Activated T-cell treated with anti-CD3 and anti-CD28 coated beads for 24 hours (primary cell): ENCODE results near the gene TENM4.
"Not testable (repeated sequence)": the region's sequence is repeated elsewhere in the genome, so short reads cannot be mapped to it uniquely, and the experiment has no call there.

Experiments
- DNase-seq: peaks from one replicate; pipeline ENCODE4 v3.0.0-alpha.2; 2020; ENCODE audit warnings: low read depth

Gene TENM4

DNA sequence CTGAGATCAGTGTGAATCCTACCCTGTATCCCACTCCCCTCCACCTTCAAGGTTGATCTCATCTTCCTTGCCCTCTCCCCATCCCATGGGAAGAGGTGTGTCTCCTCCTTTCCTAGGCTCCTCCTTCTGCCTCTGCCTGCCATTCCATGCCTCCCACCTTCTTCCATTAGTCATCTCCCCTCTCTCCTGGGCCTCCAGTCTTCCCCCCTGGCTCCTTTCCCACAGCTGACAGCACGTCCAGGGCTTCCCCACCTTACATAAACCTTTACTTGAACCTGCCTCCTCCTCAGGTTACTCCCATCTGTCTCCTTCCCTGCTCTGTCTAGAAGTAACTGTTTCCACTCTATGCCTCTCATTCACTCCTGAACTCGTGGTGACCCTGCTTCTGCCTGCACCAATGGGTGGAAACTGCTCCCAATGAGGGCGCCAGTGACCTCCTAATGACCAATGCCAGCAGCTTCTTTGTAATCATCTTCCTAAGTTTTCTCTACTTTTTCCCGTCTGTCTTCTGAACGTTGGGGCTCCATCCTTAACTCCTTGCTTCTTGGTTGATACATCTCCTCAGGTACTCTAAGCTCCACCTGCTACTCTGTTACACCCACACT is 599.3 kb downstream of the TENM4 start:
- no peak for DNase-seq

DNA sequence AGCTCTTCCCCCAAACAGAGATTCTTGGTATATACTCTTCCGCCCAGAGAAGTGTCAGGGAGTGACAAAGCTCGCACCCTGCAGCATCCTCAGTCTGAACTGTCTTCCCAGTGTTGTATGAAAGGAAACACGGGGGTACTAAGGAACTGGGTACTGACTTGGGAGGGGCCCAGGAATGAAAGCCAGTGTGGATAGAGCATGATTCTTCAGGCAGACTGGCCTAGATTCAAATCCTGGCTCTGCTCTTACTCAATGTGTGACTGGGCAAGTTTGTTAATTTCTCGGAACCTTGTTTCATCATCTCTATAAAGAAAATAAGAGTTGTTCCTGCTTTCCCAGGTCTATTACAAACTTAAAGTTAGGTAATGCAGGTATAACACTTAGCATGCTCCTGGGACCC is 600.2 kb downstream of the TENM4 start:
- no peak for DNase-seq

DNA sequence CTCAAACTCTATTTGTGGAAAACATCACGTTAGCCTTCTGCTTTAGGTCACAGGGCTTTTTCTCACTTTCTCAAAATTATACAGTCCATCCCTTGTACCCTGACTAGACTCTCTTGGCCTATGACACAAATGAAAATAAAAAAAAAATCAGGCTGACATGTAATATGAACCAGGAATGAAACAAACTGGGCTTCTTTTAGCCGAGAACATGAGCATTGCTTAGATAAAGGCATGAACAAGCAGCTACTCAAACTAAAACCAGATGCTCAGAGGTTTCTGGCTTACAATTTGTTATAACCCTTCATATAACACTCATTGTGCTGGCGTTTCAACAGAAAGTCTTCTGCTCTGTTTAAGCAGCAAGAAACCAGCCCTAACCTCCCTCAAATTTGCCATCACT is 600.6 kb downstream of the TENM4 start:
- no peak for DNase-seq

DNA sequence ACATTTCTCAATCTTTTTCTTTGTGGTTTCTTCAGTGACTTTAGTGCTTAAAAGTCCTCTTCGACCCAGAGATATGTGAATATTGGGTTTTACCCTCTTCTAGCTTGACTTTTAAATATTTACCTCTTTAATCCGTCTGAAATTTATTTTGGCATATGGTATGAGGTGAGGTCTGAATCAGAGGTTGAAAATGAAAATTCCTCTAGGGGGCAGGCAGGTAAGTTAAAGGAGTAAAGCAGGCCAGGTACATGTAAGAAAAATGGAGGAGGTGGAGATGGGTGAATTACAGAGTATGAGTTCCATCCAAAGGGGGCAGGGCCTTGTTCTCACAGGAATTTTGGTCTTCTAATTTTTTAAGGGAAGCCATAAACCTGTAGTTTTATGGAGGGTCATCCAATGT is 602.4 kb downstream of the TENM4 start:
- DNase-seq, result no peak

DNA sequence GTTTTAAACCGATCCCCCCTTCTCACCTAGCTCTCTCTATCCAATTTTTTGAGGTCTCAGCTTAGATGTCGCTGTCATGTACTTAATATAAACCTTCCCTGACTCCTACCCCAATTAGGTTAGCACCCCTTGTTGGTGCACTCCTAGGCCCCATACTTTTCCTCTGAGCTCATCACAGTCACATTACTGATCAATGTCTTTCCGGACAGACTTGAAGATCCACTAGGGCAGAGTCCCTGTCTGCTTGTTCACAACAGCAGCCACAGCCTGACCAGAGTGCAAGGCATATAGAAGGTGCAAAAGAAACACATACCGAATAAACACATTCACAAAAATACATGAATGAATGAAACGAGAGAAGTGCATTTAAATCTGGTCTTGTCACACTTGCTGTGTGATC is 605.2 kb downstream of the TENM4 start:
- no peak for DNase-seq

DNA sequence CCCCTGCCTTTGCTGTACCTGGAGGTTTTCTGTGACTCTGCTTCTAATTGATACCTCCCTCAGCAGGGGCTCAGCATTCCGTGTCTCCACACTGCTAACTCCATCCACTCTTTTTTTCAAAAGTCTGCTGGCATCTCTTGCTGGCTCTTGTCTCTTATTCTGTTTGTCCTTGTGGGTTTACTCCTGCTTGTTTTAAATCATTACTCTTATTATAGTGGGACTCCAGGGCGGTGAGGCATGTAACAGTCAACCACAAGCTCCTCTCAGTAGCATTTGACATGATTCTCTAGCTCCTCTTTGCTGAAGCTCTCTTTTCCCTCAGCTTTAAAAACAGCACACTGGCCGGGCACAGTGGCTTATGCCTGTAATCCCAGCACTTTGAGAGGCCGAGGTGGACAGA is 605.9 kb downstream of the TENM4 start:
- DNase-seq, result no peak

DNA sequence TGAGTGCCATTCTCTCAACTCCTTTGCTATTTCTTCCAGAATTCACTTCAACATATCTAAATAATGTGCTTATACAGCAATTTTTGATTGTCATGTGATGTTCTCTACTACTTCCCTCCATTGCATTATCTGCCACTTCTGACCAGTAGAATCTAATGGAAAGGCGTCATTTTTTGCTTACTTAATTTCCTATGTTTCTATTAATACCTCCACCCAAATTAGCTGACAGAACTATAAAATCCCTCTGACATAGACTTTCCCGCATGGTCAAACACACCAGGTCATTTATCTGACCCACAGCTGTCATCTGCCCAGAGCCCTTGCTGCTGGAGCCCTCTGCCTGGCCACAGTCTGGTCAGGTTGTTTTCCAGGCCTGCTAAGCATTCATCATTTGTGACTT is 607.6 kb downstream of the TENM4 start:
- DNase-seq, result no peak

DNA sequence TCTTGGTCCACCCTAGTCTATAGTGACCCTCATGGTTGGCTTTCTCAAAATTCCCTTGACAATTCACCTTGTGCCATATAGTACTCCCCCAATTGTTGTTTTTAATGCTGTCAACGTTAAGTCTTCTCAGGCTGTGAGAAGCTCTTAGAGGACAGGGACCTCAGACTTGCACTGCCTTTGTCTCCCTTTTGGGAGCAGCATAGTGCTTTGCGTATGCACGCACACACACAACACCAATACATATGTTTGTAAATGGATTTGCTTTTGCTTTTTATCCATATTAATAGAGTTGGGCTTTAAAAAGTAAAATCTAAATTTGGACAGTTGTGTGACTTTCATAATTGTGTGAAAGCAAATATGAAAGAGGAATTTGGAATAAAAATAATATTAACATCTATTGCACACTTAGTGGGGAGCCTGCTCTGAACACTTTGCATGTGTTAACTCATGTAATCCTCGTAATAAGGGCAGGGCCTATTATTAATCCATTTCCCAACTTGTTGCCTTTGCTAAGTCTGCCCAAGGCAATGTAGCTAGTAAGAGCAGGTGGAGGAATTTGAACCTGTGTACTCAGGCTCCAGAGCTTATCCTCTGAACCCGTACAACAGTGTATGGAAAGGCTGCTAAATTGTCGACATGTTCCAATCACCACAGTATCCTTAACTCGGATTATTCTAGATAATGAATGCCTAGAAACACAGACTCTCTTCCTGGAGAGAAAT is 608.4 kb downstream of the TENM4 start:
- DNase-seq, result no peak

DNA sequence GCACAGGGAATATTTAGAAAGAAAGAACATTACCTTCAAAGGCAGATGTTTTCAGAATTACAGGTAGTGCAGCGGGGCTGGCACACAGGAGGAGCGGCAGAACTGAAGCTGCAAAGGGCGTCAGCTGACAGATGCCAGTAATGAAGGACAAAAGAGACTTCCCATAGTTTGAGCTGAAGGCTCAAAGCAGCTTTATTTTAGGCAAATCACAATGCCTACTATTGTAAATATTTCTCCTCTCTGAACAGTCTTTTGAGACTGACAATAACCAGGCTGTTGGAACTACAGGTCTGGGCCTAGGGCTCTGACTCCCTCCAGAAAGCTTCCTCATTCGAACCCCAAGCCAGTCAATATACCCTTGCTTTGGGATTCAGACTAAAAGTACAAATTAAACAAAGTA is 609.3 kb downstream of the TENM4 start:
- DNase-seq, result no peak

DNA sequence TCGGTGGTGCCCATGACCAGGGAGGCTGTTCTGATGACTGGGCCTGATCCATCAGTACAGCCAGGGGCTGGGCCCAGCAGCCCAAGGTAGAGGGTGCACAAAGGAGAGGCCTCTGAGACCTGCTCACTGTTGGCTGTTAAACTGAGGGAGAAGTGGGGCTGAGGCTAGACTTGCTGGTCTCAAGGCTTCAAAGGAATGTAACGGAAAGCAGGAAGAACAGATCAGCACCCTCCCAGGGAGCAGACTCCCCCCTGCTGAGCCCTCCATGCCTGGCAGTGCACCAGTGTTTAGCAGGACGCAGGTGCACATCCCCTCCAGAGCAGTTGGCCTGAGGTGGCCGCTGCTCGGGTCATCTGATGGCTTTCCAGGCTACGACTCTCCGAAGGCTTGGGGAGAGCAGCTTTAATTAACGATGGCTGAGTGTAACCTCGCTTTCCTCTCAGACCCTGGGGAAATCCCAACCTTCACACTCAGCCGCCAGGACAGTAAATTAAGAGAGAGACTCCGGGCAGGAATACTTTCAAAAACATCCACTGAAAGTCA is 610.5 kb downstream of the TENM4 start:
- no peak for DNase-seq

DNA sequence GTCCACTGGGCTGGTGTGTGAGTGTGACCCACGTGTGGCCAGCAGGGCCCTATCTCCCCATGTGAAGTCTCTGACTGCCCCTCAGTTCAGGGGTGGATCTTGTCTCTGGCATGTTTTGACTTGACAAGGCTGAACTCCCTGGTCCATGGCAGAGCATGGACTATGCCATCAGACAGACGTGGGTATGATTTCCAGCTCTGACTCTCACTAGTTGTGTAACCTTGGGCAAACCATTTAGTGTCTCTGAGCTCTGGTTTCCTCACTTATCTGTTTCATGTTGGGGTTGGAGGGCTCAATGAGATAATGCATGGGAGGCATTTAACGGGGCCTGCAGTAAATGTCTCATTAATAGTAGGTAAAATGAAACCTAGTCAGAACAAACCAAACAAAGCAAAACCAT is 611.7 kb downstream of the TENM4 start:
- no peak for DNase-seq

DNA sequence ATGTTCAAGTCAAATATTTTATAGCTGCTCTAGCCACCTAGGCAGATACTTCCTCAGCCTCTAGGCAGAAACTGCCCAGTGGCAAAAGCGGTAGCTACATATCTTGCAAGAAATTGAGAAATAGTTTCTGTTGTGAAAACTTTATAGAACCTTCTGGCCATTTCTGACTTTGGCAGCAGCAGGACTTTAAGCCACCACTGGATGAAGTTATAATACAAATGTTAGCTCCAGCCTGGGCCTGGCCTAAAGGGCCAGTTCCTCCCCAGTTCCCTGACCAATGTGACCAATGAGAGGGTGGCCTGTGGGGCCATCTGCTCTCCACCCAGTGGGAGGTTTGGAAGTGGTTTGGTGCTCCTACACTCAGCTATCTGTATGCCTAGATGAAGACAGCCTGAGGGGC is 612.2 kb downstream of the TENM4 start:
- no peak for DNase-seq

DNA sequence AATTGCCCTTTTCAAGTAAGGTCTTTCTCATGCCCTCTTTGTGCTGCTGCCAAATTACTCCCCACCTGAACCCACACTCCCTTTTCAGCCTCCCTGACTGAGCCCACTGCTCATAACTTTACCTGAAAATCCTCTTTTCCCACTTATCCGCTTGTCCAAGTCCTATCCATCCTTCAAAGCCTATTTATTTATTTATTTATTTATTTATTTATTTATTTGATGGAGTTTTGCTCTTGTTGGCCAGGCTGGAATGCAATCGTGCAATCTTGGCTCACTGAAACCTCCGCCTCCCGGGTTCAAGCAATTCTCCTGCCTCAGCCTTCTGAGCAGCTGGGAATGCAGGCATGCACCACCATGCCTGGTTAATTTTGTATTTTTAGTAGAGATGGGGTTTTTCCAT is 613.5 kb downstream of the TENM4 start:
- DNase-seq, result not testable (repeated sequence)

DNA sequence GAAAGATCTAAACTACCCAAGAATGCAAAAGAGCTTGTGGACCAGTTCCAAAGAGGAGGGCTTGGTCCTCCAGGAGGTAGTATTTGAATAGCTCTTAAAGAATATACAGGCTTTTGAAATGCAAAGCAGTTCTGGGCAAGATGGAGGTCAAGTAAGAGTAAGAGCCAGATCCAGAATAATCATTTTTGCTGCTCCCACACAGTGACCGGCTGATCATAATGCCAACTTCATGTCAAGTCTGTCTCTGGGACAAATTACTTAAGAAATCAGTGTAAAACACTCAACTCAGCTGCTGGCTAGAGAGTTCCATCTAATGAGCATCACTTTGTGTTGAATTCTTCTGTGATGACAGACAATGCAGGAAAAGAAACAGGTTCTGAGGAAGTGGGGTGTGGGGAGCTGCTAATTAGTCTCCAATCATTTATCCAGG is 615.2 kb downstream of the TENM4 start:
- no peak for DNase-seq

DNA sequence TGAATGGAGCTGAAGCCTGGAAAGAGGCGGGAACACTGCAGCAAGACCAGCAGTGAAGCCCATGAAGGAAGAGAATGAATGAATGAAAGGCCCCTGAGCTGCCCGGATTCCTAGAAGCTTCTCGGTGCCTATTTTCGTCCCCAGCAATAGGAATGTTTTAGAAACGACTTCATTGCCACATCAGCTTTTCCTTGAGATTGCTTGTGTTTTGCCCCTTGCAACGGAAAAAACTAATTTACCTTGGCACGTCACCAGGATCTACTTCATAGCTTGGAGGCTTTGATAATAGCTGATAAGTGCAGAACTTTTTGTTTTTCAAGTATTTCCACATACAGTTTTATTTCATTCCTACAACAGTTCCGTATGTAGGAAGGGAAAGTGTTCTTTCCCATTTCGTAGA is 617.2 kb downstream of the TENM4 start:
- DNase-seq, result no peak

DNA sequence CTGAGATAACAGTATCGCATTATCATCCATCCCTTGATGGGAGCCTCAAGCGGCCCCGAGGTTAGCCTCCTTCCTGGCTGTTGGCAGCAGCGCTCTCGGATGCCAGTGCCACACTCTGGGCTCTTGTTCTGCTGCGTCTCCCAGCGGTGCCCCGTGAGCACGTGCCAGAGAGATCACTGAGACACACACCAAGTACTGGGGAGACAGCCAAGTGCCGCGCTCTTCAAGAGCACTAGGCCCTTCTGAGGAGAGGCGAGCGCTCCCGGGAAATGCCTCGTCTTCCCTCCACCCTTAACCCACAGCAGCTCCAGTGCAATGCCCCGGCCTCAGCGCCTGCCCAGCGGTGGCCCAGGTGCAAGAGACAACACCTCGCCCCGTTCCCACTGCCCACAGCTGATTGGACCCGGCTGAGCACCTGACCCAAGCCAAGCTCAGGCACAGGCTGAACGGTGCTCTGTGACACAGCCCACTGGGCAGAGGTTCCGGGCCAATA is 617.9 kb downstream of the TENM4 start:
- DNase-seq, result no peak

DNA sequence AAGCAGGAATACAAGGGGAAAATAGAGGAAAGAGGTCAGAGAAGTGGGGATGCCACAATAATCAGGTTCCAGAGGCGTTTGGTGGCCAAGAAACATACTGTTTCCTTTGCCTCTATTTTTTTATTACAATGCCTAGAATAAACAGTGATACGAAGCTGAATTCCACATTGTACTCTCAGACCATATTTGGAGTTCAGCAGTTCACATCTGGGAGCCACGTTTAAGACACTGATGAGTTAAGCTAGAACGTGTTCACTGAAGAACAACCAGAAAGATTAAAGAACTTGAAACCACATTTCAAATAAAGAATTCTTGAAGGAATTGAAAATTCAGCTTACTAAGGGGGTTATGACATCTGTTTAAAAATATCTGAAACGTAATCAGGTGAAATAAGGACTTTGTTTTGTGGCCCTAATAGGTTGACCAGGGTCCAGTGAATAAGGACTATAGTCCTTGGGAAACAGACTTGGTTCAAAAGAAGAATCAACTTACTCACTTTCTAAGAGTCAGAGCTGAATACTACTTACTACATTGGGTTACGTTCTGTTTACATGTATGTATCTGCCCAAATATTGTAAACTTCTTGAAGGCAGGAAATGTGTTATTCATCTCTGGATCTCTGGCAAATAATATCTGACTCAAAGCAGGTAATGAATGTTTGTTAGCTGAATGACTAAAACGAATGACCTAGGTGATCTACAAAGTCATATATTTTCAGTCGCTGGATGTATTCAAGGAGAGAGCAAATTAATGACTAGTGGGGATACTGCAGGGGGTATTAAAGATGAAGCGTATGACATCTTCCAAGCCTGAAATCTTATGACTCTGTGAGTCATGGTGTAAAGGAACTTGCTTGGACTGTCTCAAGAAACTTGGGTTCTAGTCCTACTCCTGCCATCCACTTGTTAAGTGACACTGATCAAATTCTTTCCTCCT is 619.2 kb downstream of the TENM4 start:
- no peak for DNase-seq

DNA sequence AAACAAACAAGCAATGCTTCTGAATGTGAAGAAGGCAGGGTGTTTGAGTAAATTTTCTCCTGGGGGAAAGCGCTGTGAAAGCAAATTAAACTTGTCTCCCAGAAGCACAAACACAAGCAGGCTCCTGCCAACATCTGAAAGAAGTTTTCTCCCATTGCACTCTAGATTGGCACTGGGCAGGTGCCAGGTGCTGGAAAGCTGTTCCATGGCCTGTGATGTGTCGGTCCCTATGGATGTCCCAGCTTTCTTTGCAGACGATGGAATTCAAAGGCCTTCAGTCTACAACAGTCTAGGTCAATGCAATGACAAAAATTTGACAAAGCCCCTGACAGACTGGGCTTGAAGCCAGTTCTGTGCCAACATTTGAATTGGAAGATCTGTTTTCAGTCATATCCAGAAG is 620.1 kb downstream of the TENM4 start:
- DNase-seq, result no peak

DNA sequence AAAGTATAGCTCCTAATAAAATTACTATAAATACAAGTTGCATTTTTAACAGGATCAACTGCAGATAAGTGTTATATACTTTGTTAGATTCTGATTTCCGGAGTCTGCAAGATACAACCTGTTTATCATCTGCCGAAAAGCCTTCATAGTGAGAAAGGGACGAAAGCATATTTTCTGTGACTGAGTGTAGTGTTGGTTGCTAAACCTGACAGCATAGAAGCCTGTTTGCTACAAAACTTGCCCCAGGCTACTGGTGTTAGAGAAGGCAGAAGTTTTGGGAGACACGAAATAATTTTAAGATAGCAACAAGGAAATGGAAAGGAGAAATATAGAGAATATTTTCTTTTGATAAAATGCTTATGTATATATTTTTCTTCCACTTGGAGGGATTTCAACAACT is 622.6 kb downstream of the TENM4 start:
- DNase-seq, result no peak

DNA sequence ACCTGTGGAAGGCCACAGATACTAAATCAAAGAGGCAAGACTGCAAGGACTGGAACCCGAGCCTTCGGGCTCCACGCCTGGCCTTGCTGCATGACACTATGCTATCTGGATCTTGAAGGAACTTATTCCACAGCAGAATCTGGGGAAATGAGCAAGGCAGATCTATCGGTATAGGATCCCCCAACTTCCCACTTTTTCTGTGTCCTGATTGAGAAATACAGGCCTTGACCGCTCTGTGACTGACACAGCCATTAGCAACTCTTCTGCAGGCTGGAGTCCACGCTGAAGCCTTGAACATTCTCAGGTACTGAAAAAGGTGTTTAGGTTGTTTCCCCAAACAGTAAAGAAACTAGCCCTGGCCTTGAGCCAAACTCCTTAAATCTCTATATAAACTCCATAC is 625.0 kb downstream of the TENM4 start:
- no peak for DNase-seq

DNA sequence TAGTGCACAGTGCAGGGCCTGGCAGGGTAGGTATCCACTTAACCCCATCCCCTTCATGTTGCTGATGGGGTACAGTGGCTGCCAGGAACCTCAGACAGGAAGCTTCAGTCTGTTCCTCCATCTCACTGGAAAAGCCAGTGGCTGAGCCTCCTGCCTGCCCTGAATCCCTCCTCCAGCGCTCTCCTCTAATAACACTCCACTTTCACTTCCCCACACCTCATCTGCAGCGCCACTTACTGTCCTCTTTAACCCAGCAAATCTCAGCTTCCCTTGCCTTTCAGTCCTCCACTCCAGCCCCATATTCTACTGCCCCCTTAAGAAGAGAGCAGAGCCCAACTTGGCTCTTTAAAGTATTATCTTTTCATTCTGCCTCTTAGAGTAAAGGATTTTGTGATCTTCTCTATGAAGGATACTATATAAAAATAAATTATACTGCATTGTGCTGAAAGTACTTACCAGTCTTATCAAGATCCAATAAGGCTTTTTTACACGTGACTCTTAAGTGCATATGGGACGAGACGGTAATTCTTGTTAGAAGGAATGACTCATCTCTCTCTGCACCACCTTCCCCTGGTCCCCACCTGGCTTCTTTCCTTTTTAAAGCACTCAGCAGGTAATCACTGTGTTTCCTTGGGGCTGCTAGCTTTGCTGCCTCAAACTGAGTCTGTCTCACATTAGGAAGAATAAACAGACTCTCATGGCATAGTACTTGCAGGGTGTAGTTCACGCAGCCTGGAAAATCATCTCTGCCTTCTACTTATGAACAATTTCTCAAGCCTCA is 628.1 kb downstream of the TENM4 start:
- no peak for DNase-seq

DNA sequence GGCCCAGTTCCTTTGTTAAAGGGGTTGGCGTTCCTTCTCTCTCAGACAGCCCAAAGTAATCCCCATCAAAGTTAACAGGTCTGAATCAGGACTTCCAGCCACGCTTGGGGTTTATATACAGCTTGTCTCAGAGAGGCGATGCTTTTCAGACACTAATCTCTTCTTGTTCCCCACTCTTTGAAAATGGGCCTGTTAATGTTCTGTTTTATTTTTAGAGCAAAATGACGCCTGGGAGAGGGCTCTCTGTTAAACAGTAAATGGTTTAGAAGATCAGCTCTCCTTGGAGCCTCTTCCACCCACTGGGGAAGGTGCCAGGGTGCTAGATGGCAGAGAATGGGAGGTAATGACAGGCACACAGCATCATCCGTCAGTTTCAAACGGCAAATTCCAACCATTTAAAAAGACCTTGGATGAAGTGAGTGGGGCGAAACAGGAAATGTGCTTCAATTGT is 630.2 kb downstream of the TENM4 start:
- no peak for DNase-seq
